Fibroblast of skin of back (primary cell): Measurements from ENCODE around the gene PTPA. TPM values are rescaled to one million over a fixed set of nuclear protein-coding genes. Genes with fewer than 3 reads are reported as not detected.

Experiments used
- DNase-seq: peaks from one replicate; pipeline ENCODE4 v3.0.0-alpha.2; 2013
- polyA plus RNA-seq, 2 experiments: library from polyadenylated mRNA; unstranded; fragments of 120-200 nt; gene quantifications; one replicate each; pipeline ENCODE4 v1.2.1, GENCODE V29; 2013; ENCODE audit not compliant: insufficient read length in 2 of 2

The PTPA gene
- polyA plus RNA-seq (2013, experiment 1 of 2; ENCODE audit: insufficient read length): 167 TPM
- 110 TPM for polyA plus RNA-seq (2013, experiment 2 of 2; ENCODE audit: insufficient read length)

GRCh38 chr9:129110740-129111527 is at the start of gene PTPA, which contains the start of gene CRAT:
TSS of gene PTPA (plus strand) at chr9:129111415. CDS start at chr9:129111601, 186 bp downstream.
TSS of gene CRAT (minus strand) at chr9:129110793. CDS start at chr9:129110509, 284 bp downstream.
- DNase-seq: peak; percentile 93

GRCh38 chr9:129063061-129063460 is 48.2 kb upstream of the PTPA start:
- DNase-seq: no peak

- no peak for DNase-seq
Observed at GRCh38 chr9:129064499-129064908, 46.7 kb upstream of the PTPA start.

- no peak for DNase-seq
Observed at GRCh38 chr9:129068110-129068509, 43.1 kb upstream of the PTPA start.

- no peak for DNase-seq
Observed at GRCh38 chr9:129068990-129069861, 42.0 kb upstream of the PTPA start.

GRCh38 chr9:129069862-129070641 is 41.2 kb upstream of the PTPA start:
- no peak for DNase-seq

- no peak for DNase-seq
Observed at GRCh38 chr9:129070696-129071525, 40.3 kb upstream of the PTPA start.

GRCh38 chr9:129071526-129072126 is 39.6 kb upstream of the PTPA start:
- DNase-seq: no peak

- no peak for DNase-seq
Observed at GRCh38 chr9:129072171-129072570, 39.0 kb upstream of the PTPA start.

GRCh38 chr9:129073404-129073803 is 37.8 kb upstream of the PTPA start:
- DNase-seq: no peak

- DNase-seq: no peak
Observed at GRCh38 chr9:129074106-129074505, 37.1 kb upstream of the PTPA start.

GRCh38 chr9:129075996-129076639 is 35.1 kb upstream of the PTPA start:
- DNase-seq: no peak

- no peak for DNase-seq
Observed at GRCh38 chr9:129076640-129077037, 34.6 kb upstream of the PTPA start.

GRCh38 chr9:129077236-129077635 is 34.0 kb upstream of the PTPA start:
- DNase-seq: no peak

GRCh38 chr9:129078691-129079503 is 32.3 kb upstream of the PTPA start:
- DNase-seq: no peak

- no peak for DNase-seq
Observed at GRCh38 chr9:129079829-129080228, 31.4 kb upstream of the PTPA start.

GRCh38 chr9:129080298-129080600 is 31.0 kb upstream of the PTPA start:
- DNase-seq: no peak

- peak; percentile 99 for DNase-seq
Observed at GRCh38 chr9:129080601-129081387, 30.4 kb upstream of the PTPA start, which contains the start of gene DOLPP1. TSS of gene DOLPP1 (plus strand) at chr9:129081111. CDS start at chr9:129081132, 21 bp downstream.

- DNase-seq: no peak
Observed at GRCh38 chr9:129081388-129081904, 29.8 kb upstream of the PTPA start.
